IMR-90 (cell line): ENCODE data around the gene FAM53B.

Experiments
- BHLHE40 ChIP-seq: fragments of 150-350 bp; IDR thresholded peaks from 2 replicates; pipeline ENCODE4 v1.6.1; 2016; ENCODE audit warnings: mild to moderate bottlenecking, low read depth, low read length
- CEBPB ChIP-seq: IDR thresholded peaks from 2 replicates; pipeline ENCODE4 v1.6.1; 2012; ENCODE audit warnings: low read depth, low read length, improper control_type of control experiment
- CHD1 ChIP-seq: IDR thresholded peaks from 2 replicates; pipeline ENCODE4 v1.6.1; 2012; ENCODE audit warnings: low read depth, low read length, improper control_type of control experiment
- CTCF ChIP-seq: conservative IDR thresholded peaks from 2 replicates; pipeline ENCODE4 v1.5.1; 2012; ENCODE audit warnings: mild to moderate bottlenecking, low read depth, low read length, improper control_type of control experiment
- ELK1 ChIP-seq: fragments of 150-350 bp; IDR thresholded peaks from 2 replicates; pipeline ENCODE4 v1.6.1; 2016; ENCODE audit warnings: low read depth, mild to moderate bottlenecking, low read length, moderate library complexity, borderline replicate concordance
- FOS ChIP-seq: fragments of 150-350 bp; IDR thresholded peaks from 2 replicates; pipeline ENCODE4 v1.6.1; 2016; ENCODE audit warnings: low read depth, low read length
- MAFK ChIP-seq: IDR thresholded peaks from 2 replicates; pipeline ENCODE4 v1.6.1; 2012; ENCODE audit warnings: low read depth, low read length, improper control_type of control experiment
- MAZ ChIP-seq: IDR thresholded peaks from 2 replicates; pipeline ENCODE4 v1.6.1; 2012; ENCODE audit warnings: low read depth, mild to moderate bottlenecking, low read length, improper control_type of control experiment, moderate library complexity, borderline replicate concordance
- MXI1 ChIP-seq: IDR thresholded peaks from 2 replicates; pipeline ENCODE4 v1.6.1; 2012; ENCODE audit warnings: low read depth, mild to moderate bottlenecking, low read length, moderate library complexity, borderline replicate concordance
- NFE2L2 ChIP-seq: fragments of 150-350 bp; IDR thresholded peaks from 2 replicates; pipeline ENCODE4 v1.6.1; 2016; ENCODE audit warnings: low read depth, mild to moderate bottlenecking, low read length
- POLR2A ChIP-seq: IDR thresholded peaks from 2 replicates; pipeline ENCODE4 v1.6.1; 2012; ENCODE audit warnings: mild to moderate bottlenecking, low read depth, low read length
- RAD21 ChIP-seq: IDR thresholded peaks from 2 replicates; pipeline ENCODE4 v1.6.1; 2012; ENCODE audit warnings: low read length, improper control_type of control experiment
- RCOR1 ChIP-seq: IDR thresholded peaks from 2 replicates; pipeline ENCODE4 v1.6.1; 2012; ENCODE audit warnings: mild to moderate bottlenecking, low read length, improper control_type of control experiment; ENCODE audit not compliant: insufficient replicate concordance
- USF2 ChIP-seq: fragments of 150-350 bp; IDR thresholded peaks from 2 replicates; pipeline ENCODE4 v1.6.1; 2017; ENCODE audit warnings: mild to moderate bottlenecking, antibody characterized with exemption, low read length, low read depth

- TF ChIP-seq CHD1 (no peak), CTCF (no peak), POLR2A (no peak), FOS (no peak), MXI1 (no peak), BHLHE40 (no peak), USF2 (no peak), CEBPB (no peak), RAD21 (no peak), MAZ (no peak), ELK1 (no peak), NFE2L2 (no peak), MAFK (no peak), RCOR1 (no peak)
Observed at GRCh38 chr10:124615259-124615658, 128.9 kb downstream of the FAM53B start.
